Astrocyte of the cerebellum (primary cell): Measurements from ENCODE around the gene SOBP.
A peak's percentile ranks its signal among the peaks of the same experiment; 100 is the strongest.
"Not testable (repeated sequence)": the region's sequence is repeated elsewhere in the genome, so short reads cannot be mapped to it uniquely, and the experiment has no call there.

Source experiments
- DNase-seq: peaks from one replicate; pipeline ENCODE4 v3.0.0-alpha.2; 2011; ENCODE audit warnings: low read depth
- H3K4me3 ChIP-seq: 2 replicates; pipeline ENCODE4 v1.5.1; 2011; ENCODE audit warnings: mild to moderate bottlenecking, low read depth, low read length, moderate library complexity
- CTCF ChIP-seq: IDR thresholded peaks from 2 replicates; pipeline ENCODE4 v1.5.1; 2012; ENCODE audit warnings: low read length, low read depth, moderate library complexity, mild to moderate bottlenecking; ENCODE audit errors: missing control alignments
- in situ Hi-C: cut with HindIII; loops from 2 replicates; pipeline ENCODE4 v1.10.0; 2017; ENCODE audit warnings: low sequenced_read_pairs

Gene SOBP

DNA sequence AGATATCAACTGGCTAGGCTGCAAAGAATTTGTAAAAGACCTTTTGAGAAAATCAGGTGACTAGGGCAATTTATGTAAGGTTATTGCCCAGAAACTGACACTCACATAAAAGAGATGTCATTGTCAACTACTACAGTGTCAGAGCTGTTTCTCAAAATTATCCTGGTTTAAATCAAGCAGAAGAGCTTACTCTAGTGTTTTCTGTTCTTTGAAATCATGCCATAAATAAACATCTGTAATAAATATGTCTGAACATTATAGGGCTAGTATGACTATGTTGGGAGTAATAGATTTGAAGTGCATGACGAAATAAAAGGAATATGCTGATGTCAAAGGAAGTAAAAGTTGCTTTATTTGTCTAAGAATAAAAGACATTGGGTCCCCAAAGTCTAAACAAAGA lies 19.6 kb upstream of the SOBP start:
- TF ChIP-seq CTCF: no peak
- no peak for DNase-seq
- H3K4me3 ChIP-seq: no peak overlapping the region
- in situ Hi-C loops: no loop called here

DNA sequence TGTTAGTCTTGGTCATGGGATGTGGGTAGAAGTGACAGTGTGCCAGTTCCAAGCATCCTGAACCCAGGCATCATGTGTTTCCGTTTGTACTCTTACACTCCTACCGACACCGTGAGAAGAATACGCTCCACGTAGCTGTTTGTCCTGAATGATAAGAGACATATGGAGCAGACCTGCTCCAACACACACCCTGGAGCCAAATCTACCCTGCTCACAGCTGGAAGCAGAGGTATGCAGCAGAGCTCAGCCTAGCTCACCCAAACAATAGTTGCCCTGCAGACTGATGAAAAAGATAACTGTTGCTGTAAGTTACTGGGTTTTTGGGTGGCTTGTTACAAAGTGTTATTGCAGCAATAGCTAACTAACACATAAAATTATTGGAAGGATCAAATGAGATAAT lies 16.3 kb upstream of the SOBP start:
- H3K4me3 ChIP-seq: no peak overlapping the region
- TF ChIP-seq CTCF: no peak
- in situ Hi-C loops: no loop called here
- DNase-seq: no peak

DNA sequence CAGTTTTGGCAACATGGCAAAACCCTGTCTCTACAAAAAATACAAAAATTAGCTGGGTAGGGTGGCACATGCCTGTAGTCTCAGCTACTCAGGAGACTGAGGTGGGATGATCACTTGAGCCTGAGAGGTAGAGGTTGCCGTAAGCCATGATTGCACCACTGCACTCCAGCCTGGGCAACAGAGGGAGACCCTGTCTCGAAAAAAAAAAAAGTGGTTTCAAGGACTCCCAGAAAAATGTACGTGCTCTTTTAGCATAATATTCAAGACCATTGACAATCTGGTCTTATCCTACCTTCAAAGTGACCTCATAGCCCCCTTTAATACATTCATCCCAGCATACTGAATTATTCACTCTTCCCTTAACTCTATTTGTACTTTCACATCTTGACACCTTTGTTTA lies 14.6 kb upstream of the SOBP start:
- DNase-seq, in situ Hi-C loops, H3K4me3 ChIP-seq: not testable (repeated sequence)

GRCh38 chr6:107475826-107476225 lies 14.1 kb upstream of the SOBP start:
- H3K4me3 ChIP-seq, in situ Hi-C loops, DNase-seq: not testable (repeated sequence)

DNA sequence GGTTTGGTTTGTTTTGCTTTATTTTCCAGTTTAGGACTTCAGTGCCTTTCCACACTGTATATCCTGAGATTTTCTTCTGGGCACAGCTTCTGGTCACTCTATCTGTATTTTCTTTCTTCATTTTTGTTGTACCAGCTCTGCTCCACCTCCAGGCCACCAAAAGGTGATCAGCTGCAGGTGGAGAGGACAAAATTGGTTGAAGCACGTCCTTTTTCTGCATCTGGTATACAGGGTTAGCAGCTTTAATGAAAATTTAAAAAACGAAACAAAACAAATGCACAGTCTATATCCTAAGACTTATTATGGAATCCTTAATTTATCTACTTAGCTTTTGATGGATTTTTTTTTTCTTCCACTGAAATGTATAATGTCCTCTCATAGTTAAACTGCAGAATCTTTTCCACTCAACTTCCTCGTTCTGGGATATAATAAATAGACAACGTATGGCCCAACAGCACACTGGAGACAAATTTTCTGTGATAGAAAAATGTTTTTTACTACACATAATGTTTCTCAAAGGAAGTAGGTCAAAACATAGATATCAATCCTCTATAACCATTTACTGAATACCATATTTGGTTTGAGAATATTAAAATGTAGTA lies 10.7 kb upstream of the SOBP start:
- H3K4me3 ChIP-seq: no peak overlapping the region
- no peak for DNase-seq
- no peak for TF ChIP-seq CTCF
- in situ Hi-C loops: no loop called here

DNA sequence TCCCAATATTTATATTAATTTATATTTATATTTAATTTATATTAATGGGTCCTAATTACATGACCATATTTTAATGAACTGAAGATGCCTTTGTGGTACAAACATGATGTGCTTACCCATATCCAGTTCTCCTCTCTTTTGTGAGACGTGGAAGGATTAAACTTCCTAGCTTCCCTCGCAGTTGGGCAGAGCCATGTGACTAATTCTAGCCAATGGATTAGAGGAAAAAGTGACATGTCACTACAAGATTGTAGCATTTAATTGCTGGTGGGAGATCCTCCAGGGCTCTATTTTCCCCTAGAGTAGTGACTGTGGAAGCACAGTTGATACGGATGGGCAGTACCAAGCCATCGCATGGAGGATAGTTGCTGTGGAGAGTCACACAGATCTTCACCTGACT lies 4.8 kb upstream of the SOBP start:
- no peak for DNase-seq
- in situ Hi-C loops: no loop called here
- no peak overlapping the region for H3K4me3 ChIP-seq
- TF ChIP-seq CTCF: no peak

- TF ChIP-seq CTCF: no peak
- in situ Hi-C loops: no loop called here
- peak overlapping the region; percentile 60 for H3K4me3 ChIP-seq
- DNase-seq: no peak
Measured at GRCh38 chr6:107488174-107488874, 1.6 kb upstream of the SOBP start.
